ENCODE data around the gene KRTAP24-1.

DNA sequence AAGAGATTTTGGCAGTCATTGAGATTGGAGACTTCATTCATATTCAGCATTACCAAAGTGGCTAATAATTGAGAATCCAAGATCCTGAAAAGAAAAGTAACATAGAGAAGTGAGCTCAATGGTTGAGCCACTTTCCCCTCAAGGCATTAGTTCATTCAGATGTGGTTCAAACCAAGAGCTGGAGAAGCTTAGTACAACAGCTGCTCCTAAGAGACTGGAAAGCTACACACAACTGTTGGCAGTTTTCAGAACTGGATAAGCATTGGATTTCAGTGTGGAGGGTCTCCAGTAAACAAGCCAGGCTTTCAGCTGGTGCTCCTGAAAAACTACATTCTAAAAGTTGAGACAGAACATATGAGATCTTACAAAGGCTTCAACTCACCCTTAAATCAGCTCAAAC is 37.7 kb downstream of the KRTAP24-1 start:
- TF ChIP-seq CTCF (IDR thresholded peaks at IDR 0.05) (no peak), POLR2A (IDR thresholded peaks at IDR 0.05) (no peak), POLR2AphosphoS5 (IDR thresholded peaks at IDR 0.05) (no peak)

All from stomach (tissue), 4 donors.